Measurements from ENCODE around the gene SLC25A21. TPM values are rescaled to one million over a fixed set of nuclear protein-coding genes. Genes with fewer than 3 reads are reported as not detected.

SLC25A21 gene
- total and polyA plus RNA-seq, 2 of the 13 experiments (the other 11 are each of a cell fraction or from before 2014, with no cell fraction given) = 1.9 to 2.9 TPM

GRCh38 chr14:36655963-36656686 is 516.3 kb downstream of the SLC25A21 start (continued):
- TF ChIP-seq ZXDC (CRISPR knock-in tag; IDR thresholded peaks at IDR 0.05) (peak; percentile 43; the same call in 1 of the 2 replicates), ZBTB21 (CRISPR knock-in tag; IDR thresholded peaks at IDR 0.05) (no peak), ZNF780A (CRISPR knock-in tag; IDR thresholded peaks at IDR 0.05) (no peak), THAP7 (CRISPR knock-in tag; IDR thresholded peaks at IDR 0.05) (peak; percentile 79; the same call in 1 of the 2 replicates), NR2F2 (IDR thresholded peaks at IDR 0.05; ENCODE audit: borderline replicate concordance, low read depth) (no peak), POLR2AphosphoS5 (IDR thresholded peaks at IDR 0.05; ENCODE audit: low read depth, low read length) (no peak), TBP (CRISPR knock-in tag; IDR thresholded peaks at IDR 0.05) (no peak), ZFP91 (CRISPR knock-in tag; IDR thresholded peaks at IDR 0.05; ENCODE audit: borderline replicate concordance) (peak; percentile 70; the same call in 1 of the 2 replicates), CBFB (CRISPR knock-in tag; IDR thresholded peaks at IDR 0.05) (0 out of 2 replicates have a peak, but pooled peaks have one; percentile 13), TOPORS (CRISPR knock-in tag; IDR thresholded peaks at IDR 0.05) (no peak), ZMYM3 (CRISPR knock-in tag; IDR thresholded peaks at IDR 0.05) (0 out of 2 replicates have a peak, but pooled peaks have one; percentile 15), TBX3 (IDR thresholded peaks at IDR 0.05; ENCODE audit: borderline replicate concordance) (no peak), ZNF788 (CRISPR knock-in tag; IDR thresholded peaks at IDR 0.05; ENCODE audit: borderline replicate concordance) (peak; percentile 53; the same call in 1 of the 2 replicates), KDM1A (CRISPR knock-in tag; IDR thresholded peaks at IDR 0.05) (no peak), ZBTB39 (CRISPR knock-in tag; IDR thresholded peaks at IDR 0.05) (no peak), NRL (CRISPR knock-in tag; IDR thresholded peaks at IDR 0.05; ENCODE audit: borderline replicate concordance) (no peak; the same call in none of the 2 replicates), ZNF430 (CRISPR knock-in tag; IDR thresholded peaks at IDR 0.05) (peak; percentile 57; the same call in 1 of the 2 replicates), HNF4G (IDR thresholded peaks at IDR 0.05; ENCODE audit: borderline replicate concordance, low read depth, low read length) (no peak), HNF4G (CRISPR knock-in tag; IDR thresholded peaks at IDR 0.05; ENCODE audit: borderline replicate concordance, low read depth) (no peak), ZNF567 (CRISPR knock-in tag; IDR thresholded peaks at IDR 0.05; ENCODE audit: borderline replicate concordance) (no peak), ZNF235 (CRISPR knock-in tag; IDR thresholded peaks at IDR 0.05; ENCODE audit: borderline replicate concordance) (no peak)
